Testis (tissue), 3 donors: ENCODE results near the gene CCT7. TPM values are rescaled to one million over a fixed set of nuclear protein-coding genes. Genes with fewer than 3 reads are reported as not detected.

Source experiments
- DNase-seq: peaks from one replicate; pipeline ENCODE4 v3.0.0-alpha.2; 2019
- H3K27ac ChIP-seq, 2 donors: fragments of 200-600 bp; sonication (generic); one replicate each; pipeline ENCODE4 v1.5.1; 2019
- H3K27me3 ChIP-seq: fragments of 200-600 bp; sonication (generic); one replicate; pipeline ENCODE4 v1.5.1; 2019
- H3K36me3 ChIP-seq: fragments of 200-600 bp; sonication (generic); one replicate; pipeline ENCODE4 v1.5.1; 2017; ENCODE audit warnings: low read depth; ENCODE audit errors: missing control alignments
- H3K4me1 ChIP-seq: fragments of 200-600 bp; sonication (generic); one replicate; pipeline ENCODE4 v1.5.1; 2019
- H3K4me3 ChIP-seq, 2 donors: fragments of 200-600 bp; sonication (generic); one replicate each; pipeline ENCODE4 v1.5.1; 2017 to 2019
- H3K9me3 ChIP-seq: fragments of 200-600 bp; sonication (generic); one replicate; pipeline ENCODE4 v1.5.1; 2017
- CTCF ChIP-seq, 3 experiments: fragments of 450-650 bp in 2 of 3; fragments of 200-600 bp in 1 of 3; sonication (generic) in 1 of 3; IDR thresholded peaks; one replicate each; pipeline ENCODE4 v1.5.1; 2016 to 2019; ENCODE audit warnings: antibody characterized with exemption in 3 of 3, mild to moderate bottlenecking in 2 of 3, moderate library complexity in 1 of 3
- POLR2A ChIP-seq: fragments of 450-650 bp; IDR thresholded peaks from one replicate; pipeline ENCODE4 v1.6.1; 2017; ENCODE audit warnings: antibody characterized with exemption, mild to moderate bottlenecking, moderate library complexity
- WGBS, 2 donors: methylation state at CpG; one replicate each; pipeline ENCODE4 v1.1.5; 2018; 5-methylcytosine and 5-hydroxymethylcytosine counted together
- intact Hi-C: fragments of 100-400 bp; cut with DNase I; formaldehyde crosslinking; loops from one replicate; pipeline ENCODE4 v1.15.1; 2023; ENCODE audit warnings: low total_unique reads
- polyA plus RNA-seq: library from polyadenylated mRNA; stranded (reverse); fragments of 350-450 nt; fragmentation: Illumina TruSeq; extraction: RNeasy Lipid Tissue Mini Kit (QIAGEN cat#74804); gene quantifications from one replicate; pipeline ENCODE4 v1.2.3, GENCODE V29; 2014; ENCODE audit warnings: low read depth, low replicate concordance; ENCODE audit not compliant: insufficient read depth
- total RNA-seq, 2 donors: library from RNA; depleted of rRNA; stranded (reverse); fragments of >200 nt; gene quantifications; one replicate each; pipeline ENCODE4 v1.2.3, GENCODE V29; 2016

Gene CCT7
- total and polyA plus RNA-seq, 3 donors from 2014 or later: 237 to 459 (median 262) TPM

- no peaks in the 10 kb centered on the region for H3K9me3 ChIP-seq
- no peaks in the 10 kb centered on the region for H3K36me3 ChIP-seq
- 65 to 75% methylated on average over 6 to 10 of the region's 10 CpGs for WGBS, 2 donors
- H3K27me3 ChIP-seq: no peaks in the 10 kb centered on the region
- intact Hi-C loops: no loop called here
- H3K4me3 ChIP-seq: no peak overlapping the region
- no peak for DNase-seq
- H3K4me1 ChIP-seq: no peaks in the 10 kb centered on the region
- no peak for TF ChIP-seq POLR2A
- no peak for TF ChIP-seq CTCF (IDR thresholded peaks at IDR 0.05)
- no peak overlapping the region for H3K27ac ChIP-seq
Measured at GRCh38 chr2:73257425-73258125, 23.5 kb downstream of the CCT7 start.

GRCh38 chr2:73258186-73258912, 24.2 kb downstream of the CCT7 start:
- no peaks in the 10 kb centered on the region for H3K36me3 ChIP-seq
- intact Hi-C loops: no loop called here
- no peaks in the 10 kb centered on the region for H3K9me3 ChIP-seq
- H3K27me3 ChIP-seq: no peaks in the 10 kb centered on the region
- H3K27ac ChIP-seq: no peak overlapping the region
- H3K4me3 ChIP-seq: no peak overlapping the region
- no peaks in the 10 kb centered on the region for H3K4me1 ChIP-seq
- WGBS, 2 donors: 86 to 89% methylated on average over 5 to 8 of the region's 8 CpGs
- no peak for DNase-seq
- TF ChIP-seq POLR2A (no peak), CTCF (IDR thresholded peaks at IDR 0.05) (no peak)

- whole genome bisulfite sequencing, 2 donors: 81% methylated on average over 9 of the region's 9 CpGs; no CpG with 5 or more reads in 1 of the 2 donors
- intact Hi-C loops: no loop called here
- TF ChIP-seq CTCF (IDR thresholded peaks at IDR 0.05) (no peak), POLR2A (no peak)
Measured at GRCh38 chr2:73258913-73259215, 24.8 kb downstream of the CCT7 start.

GRCh38 chr2:73259276-73259675, 25.2 kb downstream of the CCT7 start:
- H3K27ac ChIP-seq: no peak overlapping the region
- no peaks in the 10 kb centered on the region for H3K9me3 ChIP-seq
- WGBS, 2 donors: 92 to 94% methylated on average over 8 of the region's 8 CpGs
- no peaks in the 10 kb centered on the region for H3K4me1 ChIP-seq
- no peaks in the 10 kb centered on the region for H3K27me3 ChIP-seq
- DNase-seq: no peak
- no peaks in the 10 kb centered on the region for H3K36me3 ChIP-seq
- TF ChIP-seq CTCF (IDR thresholded peaks at IDR 0.05) (no peak), POLR2A (no peak)
- intact Hi-C loops: no loop called here
- no peak overlapping the region for H3K4me3 ChIP-seq

More at GRCh38 chr2:73258913-73259215, 24.8 kb downstream of the CCT7 start:
- DNase-seq: no peak
- Histone ChIP-seq H3K36me3 (no peaks in the 10 kb centered on the region), H3K9me3 (no peaks in the 10 kb centered on the region), H3K4me1 (no peaks in the 10 kb centered on the region), H3K27ac (no peak overlapping the region), H3K27me3 (no peaks in the 10 kb centered on the region), H3K4me3 (no peak overlapping the region)
